HCT116 (cell line): ENCODE data around the gene ATL1. TPM values are rescaled to one million over a fixed set of nuclear protein-coding genes. Genes with fewer than 3 reads are reported as not detected.

ENCODE experiments used
- ATAC-seq: fragments of 200-7000 bp; cut with Tn5 transposase; 2 replicates; pipeline ENCODE4 v1.9.1; 2020; ENCODE audit warnings: mild to moderate bottlenecking, moderate library complexity
- BruUV-seq: library from RNA; stranded (reverse); fragments of 400-500 nt; replicated peaks from 2 replicates; lab custom pipeline; 2021; lab: Mats Ljungman, UMichigan
- CTCF ChIA-PET: fragments of 300-600 bp; sonication (Branson Sonifier 250); formaldehyde crosslinking; loops from one replicate; lab custom pipeline; 2021; ENCODE audit warnings: antibody characterized with exemption; lab: Charles Lee
- POLR2A ChIA-PET: fragments of 300-600, 350-600 bp; sonication (Branson Sonifier 250); formaldehyde crosslinking; loops from one replicate; lab custom pipeline; 2021; ENCODE audit warnings: antibody characterized with exemption; lab: Charles Lee
- RAD21 ChIA-PET, 2 experiments: fragments of 300-600 bp; sonication (Branson Sonifier 250); formaldehyde crosslinking; loops; one replicate each; lab custom pipeline; 2023; ENCODE audit warnings: low total read pairs in 2 of 2; ENCODE audit not compliant: uncharacterized antibody in 2 of 2, unreplicated experiment in 2 of 2, low non-redundant PET in 1 of 2; lab: Charles Lee
- DNase-seq: peaks from one replicate; pipeline ENCODE4 v3.0.0-alpha.2; 2010; ENCODE audit warnings: low read depth, low spot score
- H2AFZ ChIP-seq: fragments of 200-600 bp; shearing (Covaris generic), sonication (generic); 2 replicates; pipeline ENCODE4 v1.6.1; 2017; ENCODE audit warnings: low read depth, mixed run types, mixed read lengths, antibody characterized with exemption, low read length; ENCODE audit not compliant: poor library complexity, severe bottlenecking
- H3K27ac ChIP-seq: 2 replicates; pipeline ENCODE4 v1.5.1; 2012; ENCODE audit warnings: low read depth, low read length
- H3K27me3 ChIP-seq: fragments of 200-600 bp; sonication (generic); 2 replicates; pipeline ENCODE4 v1.6.1; 2016; ENCODE audit warnings: mixed run types, low read length, mixed read lengths; ENCODE audit not compliant: insufficient read depth
- H3K36me3 ChIP-seq, 2 experiments: fragments of 200-500 bp in 1 of 2; fragments of 200-600 bp in 1 of 2; sonication (Bioruptor generic) in 1 of 2; sonication (generic) in 1 of 2; 2 replicates each; pipeline versions ENCODE4 v1.5.1 to v1.6.1; 2014 to 2016; ENCODE audit warnings: low read length in 2 of 2, inconsistent platforms in 1 of 2, mixed read lengths in 1 of 2, mixed run types in 1 of 2; ENCODE audit not compliant: insufficient read depth in 2 of 2, control insufficient read depth in 1 of 2
- H3K4me1 ChIP-seq, 2 experiments: fragments of 200-600 bp in 1 of 2; sonication (generic) in 1 of 2; 2 replicates each; pipeline versions ENCODE4 v1.5.1 to v1.6.1; 2012 to 2017; ENCODE audit warnings: low read length in 2 of 2, inconsistent platforms in 1 of 2, mild to moderate bottlenecking in 1 of 2, mixed read lengths in 1 of 2, mixed run types in 1 of 2, moderate library complexity in 1 of 2; ENCODE audit not compliant: insufficient read depth in 2 of 2, control insufficient read depth in 1 of 2
- H3K4me2 ChIP-seq: fragments of 200-600 bp; sonication (generic); 2 replicates; pipeline ENCODE4 v1.6.1; 2017; ENCODE audit warnings: mixed run types, low read length, mixed read lengths
- H3K4me3 ChIP-seq, 2 experiments: fragments of 200-600 bp in 1 of 2; sonication (generic) in 1 of 2; replicated peaks in 1 of 2; 2 replicates each; pipeline ENCODE4 v1.5.1; 2011 to 2016; ENCODE audit warnings: low read length in 2 of 2, control low read depth in 1 of 2, low read depth in 1 of 2, mild to moderate bottlenecking in 1 of 2, mixed read lengths in 1 of 2, mixed run types in 1 of 2
- H3K79me2 ChIP-seq: fragments of 200-600 bp; sonication (generic); 2 replicates; pipeline ENCODE4 v1.6.1; 2017; ENCODE audit warnings: mild to moderate bottlenecking, mixed run types, low read length, moderate library complexity, mixed read lengths; ENCODE audit not compliant: insufficient read depth
- H3K9ac ChIP-seq: fragments of 200-600 bp; sonication (generic); 2 replicates; pipeline ENCODE4 v1.6.1; 2016; ENCODE audit warnings: low read length, mixed read lengths
- H3K9me2 ChIP-seq: fragments of 200-600 bp; sonication (generic), shearing (Covaris generic); 2 replicates; pipeline ENCODE4 v1.6.1; 2017; ENCODE audit warnings: mixed run types, mild to moderate bottlenecking, moderate library complexity; ENCODE audit not compliant: insufficient read depth
- H3K9me3 ChIP-seq, 2 experiments: fragments of 200-500 bp in 1 of 2; fragments of 200-600 bp in 1 of 2; sonication (Bioruptor generic) in 1 of 2; sonication (generic) in 1 of 2; 2 replicates each; pipeline ENCODE4 v1.6.1; 2014 to 2017; ENCODE audit warnings: low read length in 2 of 2, mixed read lengths in 2 of 2, inconsistent platforms in 1 of 2, low read depth in 1 of 2, mild to moderate bottlenecking in 1 of 2, mixed run types in 1 of 2, moderate library complexity in 1 of 2; ENCODE audit not compliant: control insufficient read depth in 1 of 2, insufficient read depth in 1 of 2
- H4K20me1 ChIP-seq: fragments of 200-600 bp; sonication (generic), shearing (Covaris generic); 2 replicates; pipeline ENCODE4 v1.6.1; 2017; ENCODE audit warnings: mixed run types, mild to moderate bottlenecking, moderate library complexity; ENCODE audit not compliant: insufficient read depth
- CEBPB ChIP-seq: IDR thresholded peaks from 2 replicates; pipeline ENCODE4 v1.6.1; 2012; ENCODE audit warnings: low read depth
- EGR1 ChIP-seq: IDR thresholded peaks from 2 replicates; pipeline ENCODE4 v1.6.1; 2012; ENCODE audit warnings: low read depth
- POLR2AphosphoS5 ChIP-seq: IDR thresholded peaks from 2 replicates; pipeline ENCODE4 v1.6.1; 2011; ENCODE audit warnings: mild to moderate bottlenecking, low read depth, low read length, moderate library complexity
- SRF ChIP-seq: IDR thresholded peaks from 2 replicates; pipeline ENCODE4 v1.6.1; 2012; ENCODE audit warnings: low read depth
- TCF7L2 ChIP-seq: IDR thresholded peaks from 2 replicates; pipeline ENCODE4 v1.7.0; 2011; ENCODE audit warnings: borderline replicate concordance, inconsistent platforms; ENCODE audit not compliant: insufficient read depth, insufficient read length; ENCODE audit errors: extremely low read depth
- YY1 ChIP-seq: IDR thresholded peaks from 2 replicates; pipeline ENCODE4 v1.6.1; 2011; ENCODE audit warnings: low read length, low read depth, moderate library complexity, mild to moderate bottlenecking; ENCODE audit not compliant: insufficient replicate concordance; ENCODE audit errors: extremely low read depth
- intact Hi-C: fragments of 100-400 bp; cut with micrococcal nuclease; formaldehyde crosslinking; loops from 2 replicates; pipeline ENCODE4 v1.10.0; 2022
- total RNA-seq: library from RNA; stranded (reverse); gene quantifications from one replicate; pipeline ENCODE4 v1.2.1, GENCODE V29; 2021; ENCODE audit not compliant: unreplicated experiment
- TF ChIP-seq, protein P1 (sequence below): IDR thresholded peaks from 2 replicates; pipeline ENCODE4 v1.6.1; 2011; ENCODE audit warnings: mild to moderate bottlenecking, low read length, moderate library complexity; ENCODE audit not compliant: insufficient replicate concordance; ENCODE audit errors: extremely low read depth
- TF ChIP-seq, protein P2 (sequence below), 3 experiments: fragments of 200-600 bp in 1 of 3; sonication (generic) in 1 of 3; IDR thresholded peaks in 2 of 3; conservative IDR thresholded peaks in 1 of 3; 2 replicates each; pipeline ENCODE4 v1.5.1; 2012 to 2017; ENCODE audit warnings: low read depth in 2 of 3, low read length in 2 of 3, antibody characterized with exemption in 1 of 3, borderline replicate concordance in 1 of 3, control low read depth in 1 of 3, mild to moderate bottlenecking in 1 of 3, mixed read lengths in 1 of 3, mixed run types in 1 of 3, moderate library complexity in 1 of 3; ENCODE audit not compliant: insufficient read depth in 1 of 3
- TF ChIP-seq, protein P3 (sequence below): IDR thresholded peaks from 2 replicates; pipeline ENCODE4 v1.6.1; 2012

ATL1 gene
- total RNA-seq, 1 experiment from 2014 or later = 1.4 TPM

DNA sequence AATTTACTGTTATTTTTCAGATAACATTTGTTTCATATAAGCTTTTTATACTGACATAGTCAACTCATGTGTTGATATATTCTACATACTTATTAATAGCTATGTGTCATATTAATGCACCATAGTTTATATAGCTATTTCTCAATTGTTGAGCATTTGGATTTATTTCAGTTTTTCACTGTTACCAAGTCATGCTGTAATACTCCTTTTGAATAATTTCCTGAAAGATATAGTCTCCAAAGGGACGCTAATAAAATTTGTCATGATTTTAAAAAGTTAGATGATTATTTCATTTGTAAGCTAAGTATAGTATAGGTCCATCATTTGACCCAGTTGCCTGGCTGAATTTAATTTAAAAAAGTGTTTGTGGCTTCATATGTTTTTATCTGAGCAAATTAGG, 47.8 kb downstream of the ATL1 start:
- no peaks in the 10 kb centered on the region for H3K27me3 ChIP-seq

DNA sequence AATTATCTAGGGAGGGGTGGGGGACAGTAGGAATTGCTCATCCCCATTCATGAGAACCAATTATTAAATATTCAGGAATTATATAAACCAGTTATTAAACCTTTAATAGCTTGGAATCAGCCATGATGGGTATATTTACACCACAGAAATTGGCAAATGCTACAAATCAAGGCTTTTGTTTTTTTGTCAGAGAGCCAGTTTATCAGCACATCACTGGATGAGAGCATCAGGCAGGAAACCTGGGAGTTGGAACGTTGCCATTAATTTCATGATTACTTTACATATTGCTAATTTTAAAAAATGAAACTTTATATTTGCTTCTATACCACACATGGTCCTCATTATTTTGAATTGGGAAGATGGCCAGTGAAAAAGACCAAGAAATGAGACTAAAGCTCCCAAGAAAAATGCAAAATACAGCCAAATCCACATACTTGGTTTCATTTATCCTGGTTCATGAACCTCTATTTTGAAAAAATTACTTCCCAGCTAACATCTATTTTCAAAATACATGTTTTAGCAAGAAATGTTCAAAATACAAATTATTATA, 48.4 kb downstream of the ATL1 start:
- Histone ChIP-seq H3K79me2 (no peaks in the 10 kb centered on the region), H3K4me3 (no peak overlapping the region)

More for the DNA sequence above, 47.8 kb downstream of the ATL1 start:
- no peaks in the 10 kb centered on the region for H3K9me2 ChIP-seq
- TF ChIP-seq, protein P1, sequence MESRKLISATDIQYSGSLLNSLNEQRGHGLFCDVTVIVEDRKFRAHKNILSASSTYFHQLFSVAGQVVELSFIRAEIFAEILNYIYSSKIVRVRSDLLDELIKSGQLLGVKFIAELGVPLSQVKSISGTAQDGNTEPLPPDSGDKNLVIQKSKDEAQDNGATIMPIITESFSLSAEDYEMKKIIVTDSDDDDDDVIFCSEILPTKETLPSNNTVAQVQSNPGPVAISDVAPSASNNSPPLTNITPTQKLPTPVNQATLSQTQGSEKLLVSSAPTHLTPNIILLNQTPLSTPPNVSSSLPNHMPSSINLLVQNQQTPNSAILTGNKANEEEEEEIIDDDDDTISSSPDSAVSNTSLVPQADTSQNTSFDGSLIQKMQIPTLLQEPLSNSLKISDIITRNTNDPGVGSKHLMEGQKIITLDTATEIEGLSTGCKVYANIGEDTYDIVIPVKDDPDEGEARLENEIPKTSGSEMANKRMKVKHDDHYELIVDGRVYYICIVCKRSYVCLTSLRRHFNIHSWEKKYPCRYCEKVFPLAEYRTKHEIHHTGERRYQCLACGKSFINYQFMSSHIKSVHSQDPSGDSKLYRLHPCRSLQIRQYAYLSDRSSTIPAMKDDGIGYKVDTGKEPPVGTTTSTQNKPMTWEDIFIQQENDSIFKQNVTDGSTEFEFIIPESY = no peak
- TF ChIP-seq YY1 = no peak
- ATAC-seq (no peak), DNase-seq (no peak)
- no peak overlapping the region for H2AFZ ChIP-seq
- no peaks in the 10 kb centered on the region for H3K79me2 ChIP-seq
- H3K9me3 ChIP-seq = no peaks in the 10 kb centered on the region
- no peaks in the 10 kb centered on the region for H3K36me3 ChIP-seq
- CTCF ChIA-PET = interaction anchor here (1.1 kb wide), 1 partner anchor 9 kb away, joined by 3 read pairs; no protein-coding TSS in a partner anchor
- intact Hi-C loops = no loop called here
- no peak overlapping the region for H3K9ac ChIP-seq
- no peak overlapping the region for H3K27ac ChIP-seq
- no peak overlapping the region for H3K4me3 ChIP-seq
- no peak overlapping the region for H3K4me2 ChIP-seq
- H3K4me1 ChIP-seq = no peaks in the 10 kb centered on the region
- no peaks in the 10 kb centered on the region for H4K20me1 ChIP-seq
- RAD21 ChIA-PET = no interaction called here
- no TSS peak for BruUV-seq
- POLR2A ChIA-PET = no interaction called here

More for the DNA sequence above, 48.4 kb downstream of the ATL1 start:
- no TSS peak for BruUV-seq
- Histone ChIP-seq H3K9ac (no peak overlapping the region), H3K4me2 (no peak overlapping the region), H2AFZ (no peak overlapping the region), H4K20me1 (no peaks in the 10 kb centered on the region), H3K27me3 (no peaks in the 10 kb centered on the region), H3K36me3 (no peaks in the 10 kb centered on the region), H3K27ac (no peak overlapping the region), H3K9me3 (no peaks in the 10 kb centered on the region), H3K9me2 (no peaks in the 10 kb centered on the region), H3K4me1 (no peaks in the 10 kb centered on the region)
- ChIA-PET RAD21 (no interaction called here), CTCF (interaction anchor here (1.1 kb wide), 1 partner anchor 8 kb away, joined by 3 read pairs; no protein-coding TSS in a partner anchor), POLR2A (no interaction called here)
- intact Hi-C loops = no loop called here
- no peak for DNase-seq
- ATAC-seq = no peak
- TF ChIP-seq, protein P2, sequence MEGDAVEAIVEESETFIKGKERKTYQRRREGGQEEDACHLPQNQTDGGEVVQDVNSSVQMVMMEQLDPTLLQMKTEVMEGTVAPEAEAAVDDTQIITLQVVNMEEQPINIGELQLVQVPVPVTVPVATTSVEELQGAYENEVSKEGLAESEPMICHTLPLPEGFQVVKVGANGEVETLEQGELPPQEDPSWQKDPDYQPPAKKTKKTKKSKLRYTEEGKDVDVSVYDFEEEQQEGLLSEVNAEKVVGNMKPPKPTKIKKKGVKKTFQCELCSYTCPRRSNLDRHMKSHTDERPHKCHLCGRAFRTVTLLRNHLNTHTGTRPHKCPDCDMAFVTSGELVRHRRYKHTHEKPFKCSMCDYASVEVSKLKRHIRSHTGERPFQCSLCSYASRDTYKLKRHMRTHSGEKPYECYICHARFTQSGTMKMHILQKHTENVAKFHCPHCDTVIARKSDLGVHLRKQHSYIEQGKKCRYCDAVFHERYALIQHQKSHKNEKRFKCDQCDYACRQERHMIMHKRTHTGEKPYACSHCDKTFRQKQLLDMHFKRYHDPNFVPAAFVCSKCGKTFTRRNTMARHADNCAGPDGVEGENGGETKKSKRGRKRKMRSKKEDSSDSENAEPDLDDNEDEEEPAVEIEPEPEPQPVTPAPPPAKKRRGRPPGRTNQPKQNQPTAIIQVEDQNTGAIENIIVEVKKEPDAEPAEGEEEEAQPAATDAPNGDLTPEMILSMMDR (IDR thresholded peaks at IDR 0.05 in 2 of 3, conservative IDR thresholded peaks at IDR 0.05 in 1 of 3; ENCODE audit: borderline replicate concordance in 1 of 3, insufficient read depth in 1 of 3, low read depth in 2 of 3, low read length in 2 of 3) = no peak
- TF ChIP-seq POLR2AphosphoS5 = no peak
- TF ChIP-seq TCF7L2 = no peak
- TF ChIP-seq EGR1 = no peak
- no peak for TF ChIP-seq SRF
- TF ChIP-seq, protein P3, sequence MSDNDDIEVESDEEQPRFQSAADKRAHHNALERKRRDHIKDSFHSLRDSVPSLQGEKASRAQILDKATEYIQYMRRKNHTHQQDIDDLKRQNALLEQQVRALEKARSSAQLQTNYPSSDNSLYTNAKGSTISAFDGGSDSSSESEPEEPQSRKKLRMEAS = no peak
- no peak for TF ChIP-seq CEBPB
